HepG2 (cell line): ENCODE measurements around the gene NPY4R2.
"Not testable (repeated sequence)": the region's sequence is repeated elsewhere in the genome, so short reads cannot be mapped to it uniquely, and the experiment has no call there.

Experiments
- CTCF ChIP-seq: sonication (generic); formaldehyde crosslinking; IDR thresholded peaks from 2 replicates; pipeline ENCODE4 v1.5.0; 2020; ENCODE audit warnings: mild to moderate bottlenecking, missing genetic modification reagents, moderate library complexity
- ELF1 ChIP-seq: sonication (generic); formaldehyde crosslinking; IDR thresholded peaks from 2 replicates; pipeline ENCODE4 v1.4.0; 2020; ENCODE audit warnings: missing genetic modification reagents
- GMEB1 ChIP-seq: sonication (generic); formaldehyde crosslinking; IDR thresholded peaks from 2 replicates; pipeline ENCODE4 v1.5.1; 2020; ENCODE audit warnings: missing genetic modification reagents, mild to moderate bottlenecking, borderline replicate concordance
- RORA ChIP-seq: sonication (generic); formaldehyde crosslinking; IDR thresholded peaks from 2 replicates; pipeline ENCODE4 v1.5.0; 2020; ENCODE audit warnings: mild to moderate bottlenecking, missing genetic modification reagents, moderate library complexity
- SCMH1 ChIP-seq: sonication (generic); formaldehyde crosslinking; IDR thresholded peaks from 2 replicates; pipeline ENCODE4 v1.9.0; 2021; ENCODE audit warnings: missing genetic modification reagents, mild to moderate bottlenecking, borderline replicate concordance
- ZBTB43 ChIP-seq: sonication (generic); formaldehyde crosslinking; conservative IDR thresholded peaks from 2 replicates; pipeline ENCODE4 v1.4.0; 2020; ENCODE audit warnings: missing genetic modification reagents
- ZNF274 ChIP-seq: sonication (generic); formaldehyde crosslinking; IDR thresholded peaks from 2 replicates; pipeline ENCODE4 v1.5.1; 2020; ENCODE audit warnings: mild to moderate bottlenecking, missing genetic modification reagents
- ZNF781 ChIP-seq: sonication (generic); formaldehyde crosslinking; IDR thresholded peaks from 2 replicates; pipeline ENCODE4 v1.5.1; 2020; ENCODE audit warnings: borderline replicate concordance, mild to moderate bottlenecking, missing genetic modification reagents; ENCODE audit errors: not compliant biosample characterization

GRCh38 chr10:47927147-47927916, 8.9 kb downstream of the NPY4R2 start:
- not testable (repeated sequence) for TF ChIP-seq ZBTB43 (CRISPR knock-in tag); ZNF274 (CRISPR knock-in tag); ELF1 (CRISPR knock-in tag); GMEB1 (CRISPR knock-in tag); CTCF (CRISPR knock-in tag); ZNF781; RORA (CRISPR knock-in tag); SCMH1 (CRISPR knock-in tag)
